HG02840 (cell line): ENCODE results near the gene ZNF839.

Experiments
- ATAC-seq: cut with Tn5 transposase; IDR thresholded peaks from one replicate; pipeline ENCODE4 v1.9.1; 2021; ENCODE audit warnings: mild to moderate bottlenecking, moderate library complexity, moderate number of reproducible peaks; ENCODE audit not compliant: unreplicated experiment, low FRiP score

Gene ZNF839

GRCh38 chr14:102371361-102371760 is 51.8 kb downstream of the ZNF839 start:
- no peak for ATAC-seq

- ATAC-seq = no peak
These were observed 53.6 kb downstream of the ZNF839 start for GRCh38 chr14:102373110-102373509.

- no peak for ATAC-seq
These were observed 54.7 kb downstream of the ZNF839 start for GRCh38 chr14:102374264-102374663.

- ATAC-seq = no peak
These were observed 55.6 kb downstream of the ZNF839 start for GRCh38 chr14:102375119-102375518.

- ATAC-seq = no peak
These were observed 58.1 kb downstream of the ZNF839 start for GRCh38 chr14:102377696-102378095.

GRCh38 chr14:102378830-102379229 is 59.3 kb downstream of the ZNF839 start:
- ATAC-seq = no peak

- no peak for ATAC-seq
These were observed 67.5 kb downstream of the ZNF839 start for GRCh38 chr14:102387086-102387485.

- no peak for ATAC-seq
These were observed 69.7 kb downstream of the ZNF839 start for GRCh38 chr14:102389246-102389645.

GRCh38 chr14:102390064-102390855 is 70.7 kb downstream of the ZNF839 start:
- ATAC-seq = no peak
